Prostate gland (tissue), 2 donors: ENCODE data around the gene HOXA5.

Source experiments
- CTCF ChIP-seq, 4 experiments: fragments of 200-600 bp in 2 of 4; fragments of 450-650 bp in 2 of 4; sonication (generic) in 2 of 4; IDR thresholded peaks; 1 replicate in 3 of 4; 2 replicates in 1 of 4; pipeline ENCODE4 v1.5.1; 2016 to 2019; ENCODE audit warnings: antibody characterized with exemption in 4 of 4, mild to moderate bottlenecking in 2 of 4, moderate library complexity in 2 of 4
- POLR2A ChIP-seq: fragments of 450-650 bp; IDR thresholded peaks from one replicate; pipeline ENCODE4 v1.6.1; 2016; ENCODE audit warnings: antibody characterized with exemption, mild to moderate bottlenecking

GRCh38 chr7:27166531-27167505 is 23.3 kb upstream of the HOXA5 start:
- TF ChIP-seq CTCF (IDR thresholded peaks at IDR 0.05): no peak
- TF ChIP-seq POLR2A: peak; percentile 11
